MG63 (cell line): Measurements from ENCODE around the gene ARHGAP1. TPM values are rescaled to one million over a fixed set of nuclear protein-coding genes. Genes with fewer than 3 reads are reported as not detected.

Experiments
- DNase-seq: peaks from one replicate; pipeline ENCODE4 v3.0.0-alpha.2; 2020
- H3K27me3 ChIP-seq: fragments of 250-450 bp; sonication (Bioruptor Pico); 2 replicates; pipeline ENCODE4 v1.5.1; 2020; ENCODE audit warnings: mild to moderate bottlenecking, moderate library complexity
- H3K36me3 ChIP-seq: fragments of 250-450 bp; sonication (Bioruptor Pico); 2 replicates; pipeline ENCODE4 v1.5.1; 2020; ENCODE audit warnings: mild to moderate bottlenecking, moderate library complexity
- H3K4me3 ChIP-seq: fragments of 250-450 bp; sonication (Bioruptor Pico); 2 replicates; pipeline ENCODE4 v1.5.1; 2020; ENCODE audit warnings: mild to moderate bottlenecking, moderate library complexity
- H3K9me3 ChIP-seq: fragments of 250-450 bp; sonication (Bioruptor Pico); 2 replicates; pipeline ENCODE4 v1.5.1; 2020; ENCODE audit warnings: mild to moderate bottlenecking, moderate library complexity
- total RNA-seq: library from RNA; depleted of rRNA; stranded (reverse); fragments of >200 nt; shearing (Covaris generic); gene quantifications from 2 replicates; pipeline ENCODE4 v1.2.3, GENCODE V29; 2014; ENCODE audit warnings: low replicate concordance; rRNA removed

ARHGAP1 gene
- 2.6 and 6.3 TPM in 2 replicates for total RNA-seq

- H3K27me3 ChIP-seq: no peaks in the 10 kb centered on the region
- no peaks in the 10 kb centered on the region; the same call in 1 of the 2 replicates for H3K9me3 ChIP-seq
- peak within 1 kb of the TSS; percentile 83 for H3K4me3 ChIP-seq
- DNase-seq: peak; percentile 98
- H3K36me3 ChIP-seq: peaks cover 43% of the 10 kb centered on the region
Measured at GRCh38 chr11:46700241-46701077, at the start of gene ARHGAP1, which contains the start of gene ZNF408. TSS of gene ARHGAP1 (minus strand) at chr11:46700619. CDS start at chr11:46696107, 4,512 bp downstream. TSS of gene ZNF408 (plus strand) at chr11:46701031. CDS start at chr11:46701048, 17 bp downstream.

DNA sequence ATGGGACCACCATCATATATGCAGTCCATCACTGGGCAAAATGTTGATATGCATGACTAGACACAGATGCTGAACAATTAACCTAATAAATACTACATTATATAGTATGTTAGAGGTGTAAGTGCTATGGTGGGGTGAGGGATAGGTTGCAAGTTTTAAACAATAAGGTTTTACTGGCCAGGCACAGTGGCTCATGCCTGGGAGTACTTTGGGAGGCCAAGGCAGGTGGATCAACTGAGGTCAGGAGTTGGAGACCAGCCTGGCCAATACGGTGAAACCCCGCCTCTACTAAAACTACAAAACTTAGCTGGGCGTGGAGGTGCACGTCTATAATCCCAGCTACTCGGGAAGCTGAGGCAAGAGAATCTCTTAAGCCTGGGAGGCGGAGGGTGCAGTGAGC lies 46.7 kb upstream of the ARHGAP1 start:
- no peak overlapping the region for H3K4me3 ChIP-seq
- no peaks in the 10 kb centered on the region for H3K27me3 ChIP-seq
- H3K36me3 ChIP-seq: peaks cover 95% of the 10 kb centered on the region
- no peak for DNase-seq
- no peaks in the 10 kb centered on the region for H3K9me3 ChIP-seq

DNA sequence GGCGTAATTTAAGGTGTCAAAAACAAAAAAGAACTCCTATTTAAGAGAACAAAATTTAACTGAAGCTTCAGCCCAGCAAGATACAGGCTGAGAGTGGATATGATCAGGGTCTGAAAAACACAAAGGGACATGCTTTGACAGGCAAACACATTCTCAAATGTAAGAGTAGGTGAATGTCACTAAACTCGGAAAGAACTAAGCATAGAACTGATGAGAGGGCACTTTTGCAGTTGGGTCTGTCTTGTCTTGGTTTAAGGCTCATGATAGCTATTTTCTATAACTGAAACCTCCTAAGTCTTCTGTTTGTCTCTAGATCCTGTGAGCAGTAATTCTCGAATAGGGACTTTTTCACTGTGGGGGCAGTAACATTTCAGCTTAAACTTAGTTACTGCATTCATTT lies 45.6 kb upstream of the ARHGAP1 start:
- H3K9me3 ChIP-seq: no peaks in the 10 kb centered on the region
- peaks cover 98% of the 10 kb centered on the region for H3K36me3 ChIP-seq
- H3K4me3 ChIP-seq: no peak overlapping the region
- DNase-seq: no peak
- H3K27me3 ChIP-seq: no peaks in the 10 kb centered on the region

GRCh38 chr11:46745328-46745727 lies 44.9 kb upstream of the ARHGAP1 start:
- no peak for DNase-seq
- Histone ChIP-seq H3K36me3 (peaks cover 98% of the 10 kb centered on the region), H3K9me3 (no peaks in the 10 kb centered on the region), H3K27me3 (no peaks in the 10 kb centered on the region), H3K4me3 (no peak overlapping the region)

- Histone ChIP-seq H3K27me3 (no peaks in the 10 kb centered on the region), H3K9me3 (no peaks in the 10 kb centered on the region), H3K36me3 (peaks cover 91% of the 10 kb centered on the region), H3K4me3 (no peak overlapping the region)
- DNase-seq: no peak
Measured at GRCh38 chr11:46743693-46744339, 43.4 kb upstream of the ARHGAP1 start.

DNA sequence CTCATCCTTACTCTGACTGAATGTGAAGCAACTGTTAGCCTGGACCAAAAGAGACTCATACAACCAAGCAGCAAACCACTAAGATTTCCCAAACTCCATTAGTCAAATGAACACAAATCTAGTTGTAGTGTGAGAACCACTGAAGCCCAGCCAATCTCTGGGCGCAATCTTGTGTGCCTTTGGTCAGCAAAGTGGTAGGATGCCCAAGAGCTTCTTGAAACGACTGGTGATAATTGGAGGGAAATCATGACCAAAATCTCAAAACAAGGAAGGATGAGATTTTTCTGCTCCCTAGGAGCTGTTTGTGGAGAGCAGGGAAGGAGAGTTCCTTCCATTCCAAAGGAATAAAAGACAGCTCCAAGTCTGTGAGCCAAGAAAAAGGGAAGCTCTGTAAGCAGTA lies 42.6 kb upstream of the ARHGAP1 start:
- Histone ChIP-seq H3K9me3 (no peaks in the 10 kb centered on the region), H3K36me3 (peaks cover 83% of the 10 kb centered on the region), H3K27me3 (no peaks in the 10 kb centered on the region), H3K4me3 (no peak overlapping the region)
- DNase-seq: no peak

DNA sequence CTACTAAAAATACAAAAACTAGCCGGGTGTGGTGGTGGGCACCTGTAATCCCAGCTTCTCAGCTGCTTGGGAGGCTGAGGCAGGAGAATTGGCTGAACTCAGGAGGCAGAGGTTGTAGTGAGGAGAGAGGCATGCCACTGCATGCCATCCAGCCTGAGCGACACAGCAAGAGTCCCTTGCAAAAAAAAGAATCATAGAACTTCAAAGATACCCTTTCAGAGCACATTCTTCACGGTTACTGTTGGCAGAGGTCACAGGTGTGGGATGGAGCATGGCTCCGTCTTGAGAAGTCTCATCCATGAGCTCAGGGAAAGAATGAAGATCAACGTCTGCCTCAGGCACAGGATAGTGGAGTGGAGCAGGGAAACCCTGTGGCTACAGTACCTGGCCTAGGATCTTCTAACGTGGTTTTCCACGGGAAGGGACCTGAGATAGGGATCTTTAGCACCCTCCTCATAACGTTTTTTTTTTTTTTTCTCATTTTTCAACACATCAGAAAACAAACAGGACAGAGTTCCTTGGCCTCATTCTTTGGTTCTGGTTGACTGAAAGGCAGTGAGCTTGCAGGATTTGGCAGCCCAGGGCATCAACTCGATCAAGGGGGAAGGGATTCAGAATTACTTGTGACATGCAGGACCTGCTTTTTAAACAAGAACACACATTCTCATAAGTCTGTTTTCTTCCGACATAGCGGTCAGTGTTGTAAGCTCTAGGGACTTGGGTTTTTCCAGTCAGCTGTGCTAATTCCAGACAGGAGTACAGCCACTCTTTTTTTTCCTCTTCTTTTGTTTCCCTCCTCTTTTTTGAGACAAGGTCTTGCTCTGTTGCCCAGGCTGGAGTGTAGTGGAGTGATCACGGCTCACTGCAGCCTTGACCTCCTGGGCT lies 41.4 kb upstream of the ARHGAP1 start:
- H3K36me3 ChIP-seq: peaks cover 71% of the 10 kb centered on the region
- H3K9me3 ChIP-seq: no peaks in the 10 kb centered on the region
- H3K4me3 ChIP-seq: no peak overlapping the region
- no peaks in the 10 kb centered on the region for H3K27me3 ChIP-seq
- no peak for DNase-seq

DNA sequence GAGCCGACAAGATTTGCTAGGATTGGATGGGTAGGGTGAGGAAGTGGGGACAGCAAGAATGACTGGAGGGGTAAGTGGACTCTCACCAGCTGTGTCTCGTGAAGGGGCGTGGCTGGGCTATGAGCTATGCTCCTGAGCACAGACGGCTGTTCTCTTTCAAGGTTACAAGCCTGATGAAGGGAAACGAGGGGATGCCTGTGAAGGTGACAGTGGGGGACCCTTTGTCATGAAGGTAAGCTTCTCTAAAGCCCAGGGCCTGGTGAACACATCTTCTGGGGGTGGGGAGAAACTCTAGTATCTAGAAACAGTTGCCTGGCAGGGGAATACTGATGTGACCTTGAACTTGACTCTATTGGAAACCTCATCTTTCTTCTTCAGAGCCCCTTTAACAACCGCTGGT lies 38.5 kb upstream of the ARHGAP1 start:
- H3K36me3 ChIP-seq: peaks cover 42% of the 10 kb centered on the region
- H3K9me3 ChIP-seq: no peaks in the 10 kb centered on the region
- no peak overlapping the region for H3K4me3 ChIP-seq
- no peak for DNase-seq
- no peaks in the 10 kb centered on the region for H3K27me3 ChIP-seq

DNA sequence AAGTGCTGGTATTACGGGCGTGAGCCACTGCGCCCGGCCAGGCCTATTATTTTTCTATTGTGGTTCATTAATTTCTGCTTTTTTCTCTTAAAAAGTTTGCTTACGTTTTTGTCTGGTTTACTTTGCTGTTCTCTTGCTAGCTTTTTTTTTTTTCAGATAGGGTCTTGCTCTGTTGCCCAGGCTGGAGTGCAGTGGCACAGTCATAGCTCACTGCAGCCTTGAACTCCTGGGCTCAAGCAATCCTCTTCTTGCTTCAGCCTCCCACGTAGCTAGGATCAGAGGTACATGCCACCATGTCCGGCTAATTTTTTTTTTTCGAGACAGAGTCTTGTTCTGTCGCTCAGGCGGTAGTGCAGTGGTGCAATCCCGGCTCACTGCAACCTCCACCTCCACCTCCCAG lies 37.3 kb upstream of the ARHGAP1 start:
- no peaks in the 10 kb centered on the region for H3K27me3 ChIP-seq
- H3K36me3 ChIP-seq: peaks cover 30% of the 10 kb centered on the region
- H3K4me3 ChIP-seq: no peak overlapping the region
- H3K9me3 ChIP-seq: no peaks in the 10 kb centered on the region
- no peak for DNase-seq

DNA sequence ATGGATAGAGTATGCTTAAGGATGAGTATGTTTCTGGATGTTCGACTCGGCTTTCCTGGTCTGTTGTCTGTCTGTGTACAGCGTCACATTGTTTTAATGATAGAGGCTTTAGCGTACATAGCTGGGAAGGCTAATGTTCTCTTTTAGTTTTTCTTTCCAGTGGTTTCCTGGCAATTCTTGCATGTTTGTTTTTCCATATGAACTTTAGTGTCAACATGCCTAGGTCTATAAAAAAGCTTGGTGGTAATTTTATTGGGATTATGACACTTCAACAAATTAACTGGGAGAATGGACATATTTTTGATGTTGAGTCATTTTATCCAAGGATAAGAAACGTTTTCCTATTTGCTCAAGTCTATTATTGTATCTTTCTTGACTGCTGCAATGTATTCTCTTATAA lies 36.2 kb upstream of the ARHGAP1 start:
- H3K36me3 ChIP-seq: peaks cover 19% of the 10 kb centered on the region
- no peaks in the 10 kb centered on the region for H3K9me3 ChIP-seq
- no peak for DNase-seq

GRCh38 chr11:46736146-46736545 lies 35.7 kb upstream of the ARHGAP1 start:
- peaks cover 14% of the 10 kb centered on the region for H3K36me3 ChIP-seq
- H3K27me3 ChIP-seq: no peaks in the 10 kb centered on the region
- no peak for DNase-seq
- no peaks in the 10 kb centered on the region for H3K9me3 ChIP-seq
- no peak overlapping the region for H3K4me3 ChIP-seq

More for the DNA sequence above, 36.2 kb upstream of the ARHGAP1 start:
- Histone ChIP-seq H3K4me3 (no peak overlapping the region), H3K27me3 (no peaks in the 10 kb centered on the region)

GRCh38 chr11:46733234-46733633 lies 32.8 kb upstream of the ARHGAP1 start:
- H3K9me3 ChIP-seq: no peaks in the 10 kb centered on the region
- H3K4me3 ChIP-seq: no peak overlapping the region
- no peaks in the 10 kb centered on the region for H3K36me3 ChIP-seq

GRCh38 chr11:46731545-46731944 lies 31.1 kb upstream of the ARHGAP1 start:
- no peaks in the 10 kb centered on the region for H3K27me3 ChIP-seq
- no peaks in the 10 kb centered on the region for H3K36me3 ChIP-seq

More at GRCh38 chr11:46733234-46733633, 32.8 kb upstream of the ARHGAP1 start:
- DNase-seq: no peak
- no peaks in the 10 kb centered on the region for H3K27me3 ChIP-seq

DNA sequence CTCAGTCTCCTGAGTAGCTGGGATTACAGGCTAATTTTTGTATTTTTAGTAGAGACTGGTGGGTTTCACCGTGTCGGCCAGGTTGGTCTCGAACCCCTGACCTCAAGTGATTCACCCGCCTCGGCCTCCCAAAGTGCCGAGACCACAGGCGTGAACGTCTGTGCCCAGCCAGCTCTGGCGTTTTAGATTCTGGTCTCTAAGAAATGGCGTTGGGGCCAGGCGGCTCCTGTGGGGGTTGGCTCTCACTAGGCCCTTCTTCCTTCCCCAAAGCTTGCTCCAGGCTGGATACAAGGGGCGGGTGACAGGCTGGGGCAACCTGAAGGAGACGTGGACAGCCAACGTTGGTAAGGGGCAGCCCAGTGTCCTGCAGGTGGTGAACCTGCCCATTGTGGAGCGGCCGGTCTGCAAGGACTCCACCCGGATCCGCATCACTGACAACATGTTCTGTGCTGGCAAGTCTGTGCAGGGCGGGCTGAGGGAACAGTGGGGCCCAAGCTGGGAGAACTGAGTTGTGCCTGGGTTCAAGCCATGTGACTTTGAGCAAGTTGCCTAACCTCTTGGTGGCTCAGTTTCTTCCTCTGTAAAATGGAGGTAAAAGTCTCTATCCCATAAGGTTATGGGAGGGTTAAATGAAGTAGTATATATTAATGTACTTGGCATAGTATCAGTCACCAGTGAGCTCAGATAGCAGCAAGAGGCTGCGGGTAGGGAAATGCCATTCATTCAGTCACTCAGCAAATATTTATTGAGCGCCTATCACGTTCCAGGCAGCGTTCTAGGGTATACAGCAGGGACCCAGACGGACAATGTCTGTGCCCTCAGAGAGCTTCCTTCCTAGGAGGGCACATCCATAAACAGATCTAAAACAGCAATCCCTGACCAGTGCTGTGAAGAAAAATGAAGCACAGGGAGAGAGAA lies 28.9 kb upstream of the ARHGAP1 start:
- no peaks in the 10 kb centered on the region for H3K27me3 ChIP-seq
- DNase-seq: no peak
- no peaks in the 10 kb centered on the region for H3K36me3 ChIP-seq
- no peak overlapping the region for H3K4me3 ChIP-seq
- no peaks in the 10 kb centered on the region for H3K9me3 ChIP-seq

More at GRCh38 chr11:46731545-46731944, 31.1 kb upstream of the ARHGAP1 start:
- no peak for DNase-seq
- Histone ChIP-seq H3K9me3 (no peaks in the 10 kb centered on the region), H3K4me3 (no peak overlapping the region)

- no peaks in the 10 kb centered on the region for H3K36me3 ChIP-seq
- no peak for DNase-seq
- no peaks in the 10 kb centered on the region for H3K9me3 ChIP-seq
- no peak overlapping the region for H3K4me3 ChIP-seq
- no peaks in the 10 kb centered on the region for H3K27me3 ChIP-seq
Measured at GRCh38 chr11:46728659-46729040, 28.2 kb upstream of the ARHGAP1 start.
